ENCODE data around the gene CYP1A1. TPM values are rescaled to one million over a fixed set of nuclear protein-coding genes. Genes with fewer than 3 reads are reported as not detected.
"Not testable (repeated sequence)": the region's sequence is repeated elsewhere in the genome, so short reads cannot be mapped to it uniquely, and the experiment has no call there.

The CYP1A1 gene
- total RNA-seq, 2 donors from 2014 or later = 3.4 to 5.4 TPM

- Mint-ChIP-seq H3K4me3 (no peak overlapping the region), H3K27me3 (ENCODE audit: low read depth) (no peaks in the 10 kb centered on the region), H3K9me3 (no peaks in the 10 kb centered on the region), H3K27ac (no peak overlapping the region), H3K4me1 (ENCODE audit: low read depth) (no peaks in the 10 kb centered on the region), H3K36me3 (ENCODE audit: insufficient read depth in 2 of 2) (no peaks in the 10 kb centered on the region)
- ATAC-seq (replicated peaks in 1 of 2) (no peak), DNase-seq (no peak)
Measured at GRCh38 chr15:74752531-74752930, 27.2 kb upstream of the CYP1A1 start.

- Mint-ChIP-seq H3K27me3 (ENCODE audit: low read depth) (no peaks in the 10 kb centered on the region), H3K9me3 (no peaks in the 10 kb centered on the region), H3K4me3 (no peak overlapping the region), H3K4me1 (ENCODE audit: low read depth) (no peaks in the 10 kb centered on the region), H3K27ac (no peak overlapping the region), H3K36me3 (ENCODE audit: insufficient read depth in 2 of 2) (no peaks in the 10 kb centered on the region)
- DNase-seq (no peak), ATAC-seq (replicated peaks in 1 of 2) (no peak)
Measured at GRCh38 chr15:74752011-74752410, 26.7 kb upstream of the CYP1A1 start.

- H3K27me3 Mint-ChIP-seq (ENCODE audit: low read depth) = no peaks in the 10 kb centered on the region
- H3K4me3 Mint-ChIP-seq = no peak overlapping the region
- DNase-seq (no peak), ATAC-seq (replicated peaks in 1 of 2) (no peak)
- no peaks in the 10 kb centered on the region for H3K9me3 Mint-ChIP-seq
- no peaks in the 10 kb centered on the region for H3K36me3 Mint-ChIP-seq (ENCODE audit: insufficient read depth in 2 of 2)
- no peak overlapping the region for H3K27ac Mint-ChIP-seq
- H3K4me1 Mint-ChIP-seq (ENCODE audit: low read depth) = no peaks in the 10 kb centered on the region
Measured at GRCh38 chr15:74750751-74751150, 25.4 kb upstream of the CYP1A1 start.

GRCh38 chr15:74749832-74750231 lies 24.5 kb upstream of the CYP1A1 start:
- no peak overlapping the region for H3K4me3 Mint-ChIP-seq
- no peaks in the 10 kb centered on the region for H3K4me1 Mint-ChIP-seq (ENCODE audit: low read depth)
- no peaks in the 10 kb centered on the region for H3K36me3 Mint-ChIP-seq (ENCODE audit: insufficient read depth in 2 of 2)
- H3K27ac Mint-ChIP-seq = no peak overlapping the region
- ATAC-seq (replicated peaks in 1 of 2) (no peak), DNase-seq (no peak)
- H3K9me3 Mint-ChIP-seq = no peaks in the 10 kb centered on the region
- H3K27me3 Mint-ChIP-seq (ENCODE audit: low read depth) = no peaks in the 10 kb centered on the region

GRCh38 chr15:74748322-74748946 lies 23.1 kb upstream of the CYP1A1 start, which contains the start of gene CYP1A2:
Gene CYP1A2, plus strand, starts transcription at chr15:74748845. Its CDS starts 894 bp downstream, at chr15:74749739.
- Mint-ChIP-seq H3K36me3 (ENCODE audit: insufficient read depth in 2 of 2) (no peaks in the 10 kb centered on the region), H3K27ac (no peak within 1 kb of the TSS), H3K9me3 (no peaks in the 10 kb centered on the region), H3K4me3 (no peak within 1 kb of the TSS), H3K4me1 (ENCODE audit: low read depth) (no peaks in the 10 kb centered on the region), H3K27me3 (ENCODE audit: low read depth) (no peaks in the 10 kb centered on the region)
- DNase-seq (no peak), ATAC-seq (replicated peaks in 1 of 2) (no peak)

GRCh38 chr15:74746389-74746788 lies 21.1 kb upstream of the CYP1A1 start:
- DNase-seq = no peak
- Mint-ChIP-seq H3K36me3 (ENCODE audit: insufficient read depth in 2 of 2) (no peaks in the 10 kb centered on the region), H3K27me3 (ENCODE audit: low read depth) (no peaks in the 10 kb centered on the region), H3K4me1 (ENCODE audit: low read depth) (no peaks in the 10 kb centered on the region), H3K27ac (no peak overlapping the region), H3K9me3 (peaks cover 3% of the 10 kb centered on the region in 2 donors), H3K4me3 (no peak overlapping the region)
- no peak for ATAC-seq (replicated peaks in 1 of 2)

GRCh38 chr15:74742422-74742821 lies 17.1 kb upstream of the CYP1A1 start:
- H3K4me1 Mint-ChIP-seq (ENCODE audit: low read depth) = peaks cover 9% of the 10 kb centered on the region
- H3K9me3 Mint-ChIP-seq = peaks cover 7% of the 10 kb centered on the region in 2 donors
- no peak overlapping the region for H3K4me3 Mint-ChIP-seq
- H3K27me3 Mint-ChIP-seq (ENCODE audit: low read depth) = peaks cover 16% of the 10 kb centered on the region
- DNase-seq = no peak
- no peak for ATAC-seq (replicated peaks in 1 of 2)
- no peak overlapping the region for H3K27ac Mint-ChIP-seq
- H3K36me3 Mint-ChIP-seq (ENCODE audit: insufficient read depth in 2 of 2) = peaks cover 5 to 10% of the 10 kb centered on the region in 2 donors

- DNase-seq; H3K4me3 Mint-ChIP-seq; H3K4me1 Mint-ChIP-seq (ENCODE audit: low read depth); H3K9me3 Mint-ChIP-seq; ATAC-seq (replicated peaks in 1 of 2); H3K27ac Mint-ChIP-seq: not testable (repeated sequence)
- H3K36me3 Mint-ChIP-seq (ENCODE audit: insufficient read depth in 2 of 2) = peaks cover 11 to 14% of the 10 kb centered on the region in 2 donors
- H3K27me3 Mint-ChIP-seq (ENCODE audit: low read depth) = peaks cover 27% of the 10 kb centered on the region
Measured at GRCh38 chr15:74738239-74738638, 12.9 kb upstream of the CYP1A1 start.

GRCh38 chr15:74735305-74735704 lies 10.0 kb upstream of the CYP1A1 start:
- ATAC-seq (replicated peaks in 1 of 2) (no peak), DNase-seq (no peak)
- Mint-ChIP-seq H3K9me3 (peaks cover 4% of the 10 kb centered on the region in 2 donors), H3K36me3 (ENCODE audit: insufficient read depth in 2 of 2) (peaks cover 11 to 14% of the 10 kb centered on the region in 2 donors), H3K4me1 (ENCODE audit: low read depth) (peaks cover 9% of the 10 kb centered on the region), H3K27me3 (ENCODE audit: low read depth) (peaks cover 23% of the 10 kb centered on the region), H3K4me3 (no peak overlapping the region), H3K27ac (no peak overlapping the region)

GRCh38 chr15:74733269-74733668 lies 7.9 kb upstream of the CYP1A1 start:
- DNase-seq (no peak), ATAC-seq (replicated peaks in 1 of 2) (no peak)
- Mint-ChIP-seq H3K27ac (no peak overlapping the region), H3K4me3 (no peak overlapping the region), H3K36me3 (ENCODE audit: insufficient read depth in 2 of 2) (peaks cover 11 to 13% of the 10 kb centered on the region in 2 donors), H3K4me1 (ENCODE audit: low read depth) (peaks cover 7% of the 10 kb centered on the region), H3K27me3 (ENCODE audit: low read depth) (peaks cover 18% of the 10 kb centered on the region), H3K9me3 (peaks cover 4% of the 10 kb centered on the region in 2 donors)

- H3K4me1 Mint-ChIP-seq (ENCODE audit: low read depth) = peaks cover 3% of the 10 kb centered on the region
- peaks cover 7 to 8% of the 10 kb centered on the region in 2 donors for H3K36me3 Mint-ChIP-seq (ENCODE audit: insufficient read depth in 2 of 2)
- H3K4me3 Mint-ChIP-seq = no peak overlapping the region
- peaks cover 18% of the 10 kb centered on the region for H3K27me3 Mint-ChIP-seq (ENCODE audit: low read depth)
- no peak for DNase-seq
- ATAC-seq (replicated peaks in 1 of 2) = no peak
- no peak overlapping the region for H3K27ac Mint-ChIP-seq
- peaks cover 0 to under 1% of the 10 kb centered on the region in 2 donors for H3K9me3 Mint-ChIP-seq
Measured at GRCh38 chr15:74732846-74733245, 7.5 kb upstream of the CYP1A1 start.

GRCh38 chr15:74730619-74731316 lies 5.4 kb upstream of the CYP1A1 start:
- H3K27ac Mint-ChIP-seq = no peak overlapping the region
- no peaks in the 10 kb centered on the region for H3K9me3 Mint-ChIP-seq
- H3K4me3 Mint-ChIP-seq = no peak overlapping the region
- no peak for DNase-seq
- no peak for ATAC-seq (replicated peaks in 1 of 2)
- peaks cover 14% of the 10 kb centered on the region for H3K27me3 Mint-ChIP-seq (ENCODE audit: low read depth)
- no peaks in the 10 kb centered on the region for H3K36me3 Mint-ChIP-seq (ENCODE audit: insufficient read depth in 2 of 2)
- peaks cover 7% of the 10 kb centered on the region for H3K4me1 Mint-ChIP-seq (ENCODE audit: low read depth)

- not testable (repeated sequence) for ATAC-seq (replicated peaks in 1 of 2); H3K9me3 Mint-ChIP-seq; H3K27ac Mint-ChIP-seq; H3K4me3 Mint-ChIP-seq; H3K36me3 Mint-ChIP-seq (ENCODE audit: insufficient read depth in 2 of 2); DNase-seq
- H3K27me3 Mint-ChIP-seq (ENCODE audit: low read depth) = peaks cover 21% of the 10 kb centered on the region
- H3K4me1 Mint-ChIP-seq (ENCODE audit: low read depth) = peaks cover 16% of the 10 kb centered on the region
Measured at GRCh38 chr15:74729372-74729771, 4.0 kb upstream of the CYP1A1 start.
